Bronchial epithelial cell (primary cell): ENCODE measurements around the gene NAP1L4. TPM values are rescaled to one million over a fixed set of nuclear protein-coding genes. Genes with fewer than 3 reads are reported as not detected.

Experiments
- DNase-seq: peaks from one replicate; pipeline ENCODE4 v3.0.0-alpha.2; 2010; ENCODE audit warnings: low read depth
- FAIRE-seq: peaks from 2 replicates; lab custom pipeline; 2011; peaks lifted over from hg19 to GRCh38; lab: Jason Lieb, UNC
- H3K27me3 ChIP-seq: 2 replicates; pipeline ENCODE4 v1.5.1; 2011; ENCODE audit warnings: low read length; ENCODE audit not compliant: control insufficient read depth, insufficient read depth
- H3K36me3 ChIP-seq: 2 replicates; pipeline ENCODE4 v1.5.1; 2011; ENCODE audit warnings: low read length; ENCODE audit not compliant: control insufficient read depth, insufficient read depth
- H3K4me3 ChIP-seq: 2 replicates; pipeline ENCODE4 v1.5.1; 2011; ENCODE audit warnings: mild to moderate bottlenecking, low read depth, low read length, control low read depth
- total RNA-seq: library from RNA; depleted of rRNA; stranded (reverse); fragments of >200 nt; gene quantifications from 2 replicates; pipeline ENCODE4 v1.2.1, GENCODE V29; 2014
- TF ChIP-seq, protein P1 (sequence below): IDR thresholded peaks from 2 replicates; pipeline ENCODE4 v1.5.1; 2011; ENCODE audit warnings: mild to moderate bottlenecking, moderate library complexity, low read length, control low read depth, inconsistent platforms; ENCODE audit not compliant: insufficient read depth, severe bottlenecking

Gene NAP1L4
- total RNA-seq, 1 donor from 2014 or later = 101 TPM

DNA sequence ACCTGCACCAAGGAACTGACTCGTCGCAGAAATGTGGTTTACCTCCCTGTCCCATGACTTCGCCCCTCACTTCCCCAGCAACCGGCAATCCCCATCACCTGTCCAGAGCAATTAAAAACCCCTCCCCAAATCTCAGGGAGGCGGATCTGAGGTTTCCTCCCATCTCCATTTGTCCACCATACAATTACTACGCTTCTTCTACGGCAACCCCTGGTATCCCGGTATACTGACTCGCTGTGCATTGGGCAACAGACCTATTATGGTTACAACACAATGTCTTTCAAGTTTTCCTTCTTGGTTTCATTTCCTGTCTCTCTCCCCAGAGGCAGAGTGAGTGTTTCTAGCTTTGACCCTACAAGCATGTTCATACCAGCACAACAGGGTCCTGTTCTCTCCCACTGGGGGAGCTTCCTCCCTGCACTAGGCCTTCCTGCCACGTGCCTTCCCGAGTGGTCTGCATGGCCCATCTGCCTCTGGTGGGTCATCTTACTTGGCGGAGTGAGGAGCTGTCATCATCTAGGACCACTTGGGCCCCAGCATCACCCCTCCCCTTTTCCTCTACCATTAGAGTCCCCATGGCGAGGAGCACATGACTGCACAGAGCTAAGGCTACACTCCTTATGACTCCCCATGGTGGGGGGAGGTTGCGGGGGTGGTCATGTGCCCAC is 30.3 kb upstream of the NAP1L4 start:
- H3K36me3 ChIP-seq = peaks cover 33% of the 10 kb centered on the region
- FAIRE-seq = peak; percentile 94
- peak; percentile 88 for DNase-seq

DNA sequence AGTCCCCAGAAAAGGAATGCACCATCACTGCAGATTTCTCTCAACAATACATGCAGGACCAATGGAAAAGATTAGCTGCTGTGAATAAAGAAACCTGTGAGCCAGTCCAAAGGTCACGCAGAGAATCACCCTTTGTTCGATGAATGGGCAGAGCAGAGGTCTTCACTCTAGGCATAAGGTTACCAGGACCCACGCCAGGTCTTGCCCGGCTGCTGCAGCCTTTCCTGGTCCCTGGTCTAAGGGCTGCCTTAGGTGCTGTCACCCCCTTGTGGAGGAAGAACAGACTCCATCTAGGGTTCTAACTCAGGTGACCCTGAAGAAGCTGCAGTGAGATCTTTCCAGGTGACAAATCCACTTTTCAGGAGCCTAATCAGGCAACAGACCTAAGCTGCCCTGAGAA is 29.0 kb upstream of the NAP1L4 start:
- TF ChIP-seq, protein P1, sequence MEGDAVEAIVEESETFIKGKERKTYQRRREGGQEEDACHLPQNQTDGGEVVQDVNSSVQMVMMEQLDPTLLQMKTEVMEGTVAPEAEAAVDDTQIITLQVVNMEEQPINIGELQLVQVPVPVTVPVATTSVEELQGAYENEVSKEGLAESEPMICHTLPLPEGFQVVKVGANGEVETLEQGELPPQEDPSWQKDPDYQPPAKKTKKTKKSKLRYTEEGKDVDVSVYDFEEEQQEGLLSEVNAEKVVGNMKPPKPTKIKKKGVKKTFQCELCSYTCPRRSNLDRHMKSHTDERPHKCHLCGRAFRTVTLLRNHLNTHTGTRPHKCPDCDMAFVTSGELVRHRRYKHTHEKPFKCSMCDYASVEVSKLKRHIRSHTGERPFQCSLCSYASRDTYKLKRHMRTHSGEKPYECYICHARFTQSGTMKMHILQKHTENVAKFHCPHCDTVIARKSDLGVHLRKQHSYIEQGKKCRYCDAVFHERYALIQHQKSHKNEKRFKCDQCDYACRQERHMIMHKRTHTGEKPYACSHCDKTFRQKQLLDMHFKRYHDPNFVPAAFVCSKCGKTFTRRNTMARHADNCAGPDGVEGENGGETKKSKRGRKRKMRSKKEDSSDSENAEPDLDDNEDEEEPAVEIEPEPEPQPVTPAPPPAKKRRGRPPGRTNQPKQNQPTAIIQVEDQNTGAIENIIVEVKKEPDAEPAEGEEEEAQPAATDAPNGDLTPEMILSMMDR = peak; percentile 70

More for the DNA sequence above, 30.3 kb upstream of the NAP1L4 start:
- Histone ChIP-seq H3K4me3 (no peak overlapping the region), H3K27me3 (no peaks in the 10 kb centered on the region)
- TF ChIP-seq, protein P1 = no peak

DNA sequence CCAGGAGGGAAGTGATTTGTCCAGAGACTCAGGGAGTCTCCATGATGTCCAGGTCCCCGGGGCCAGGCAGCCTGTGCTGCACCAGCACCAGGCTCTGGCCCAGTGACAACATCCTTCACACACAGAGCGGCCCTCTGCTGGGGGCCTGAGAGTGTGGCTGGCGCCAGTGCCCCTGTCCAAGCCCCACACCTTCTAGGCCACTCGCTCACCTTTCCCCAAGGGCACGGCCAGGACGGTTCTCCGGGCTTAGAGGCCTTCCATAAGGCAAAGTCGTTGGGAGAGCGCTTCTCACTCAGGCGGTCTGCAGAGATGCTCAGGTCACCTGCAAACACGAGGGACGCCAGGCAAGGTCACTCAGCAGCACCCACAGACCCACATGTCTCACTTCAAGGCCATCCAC is 27.9 kb upstream of the NAP1L4 start:
- H3K27me3 ChIP-seq = no peaks in the 10 kb centered on the region
- no peak for FAIRE-seq
- no peak overlapping the region for H3K4me3 ChIP-seq
- H3K36me3 ChIP-seq = peaks cover 38% of the 10 kb centered on the region
- no peak for DNase-seq
- TF ChIP-seq, protein P1 = no peak

More for the DNA sequence above, 29.0 kb upstream of the NAP1L4 start:
- Histone ChIP-seq H3K27me3 (no peaks in the 10 kb centered on the region), H3K36me3 (peaks cover 32% of the 10 kb centered on the region), H3K4me3 (no peak overlapping the region)
- FAIRE-seq (peak; percentile 52), DNase-seq (peak; percentile 61)

DNA sequence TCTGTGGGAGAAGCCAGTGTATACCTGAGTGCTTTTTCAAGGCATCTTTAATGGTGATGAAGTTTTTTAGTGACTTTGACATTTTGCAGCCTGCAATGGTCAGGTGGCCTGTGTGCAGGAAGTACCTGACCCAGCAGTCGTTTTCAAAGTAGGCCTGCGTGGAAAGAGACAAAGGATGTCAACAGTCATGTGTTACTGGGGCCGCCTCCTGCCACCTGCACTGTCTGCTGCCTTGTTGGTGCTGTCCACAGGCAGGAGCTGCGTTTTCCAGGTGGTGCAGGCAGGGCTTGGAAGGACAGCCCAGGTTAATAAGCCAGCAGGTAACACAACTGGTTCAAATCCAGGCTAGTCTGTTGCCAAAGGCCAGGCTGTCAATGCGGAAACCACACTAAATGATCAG is 26.5 kb upstream of the NAP1L4 start:
- FAIRE-seq = no peak
- Histone ChIP-seq H3K36me3 (peaks cover 46% of the 10 kb centered on the region), H3K4me3 (no peak overlapping the region)

DNA sequence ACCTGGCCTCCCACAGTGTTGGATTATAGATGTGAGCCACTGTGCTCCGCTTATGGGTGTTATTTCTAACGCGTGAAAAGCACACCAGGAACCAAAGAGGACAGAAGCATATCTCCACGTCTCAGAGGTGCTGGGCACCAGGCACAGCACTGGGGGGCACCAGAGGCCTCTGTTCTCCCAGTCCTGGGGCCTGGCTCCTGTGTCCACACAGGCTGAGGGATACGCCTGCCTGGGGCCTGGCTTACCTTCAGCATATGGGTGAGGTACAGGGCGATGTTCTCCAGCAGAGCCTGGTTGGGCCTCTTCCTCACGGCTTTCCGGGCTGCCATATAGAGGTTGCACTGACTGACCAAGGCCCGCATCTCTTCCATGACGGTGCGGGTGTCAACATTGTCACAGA is 24.7 kb upstream of the NAP1L4 start:
- FAIRE-seq (no peak), DNase-seq (no peak)
- TF ChIP-seq, protein P1 = no peak
- no peak overlapping the region for H3K4me3 ChIP-seq
- no peaks in the 10 kb centered on the region for H3K27me3 ChIP-seq
- peaks cover 52% of the 10 kb centered on the region for H3K36me3 ChIP-seq

More for the DNA sequence above, 26.5 kb upstream of the NAP1L4 start:
- DNase-seq = no peak
- TF ChIP-seq, protein P1 = no peak
- H3K27me3 ChIP-seq = no peaks in the 10 kb centered on the region

DNA sequence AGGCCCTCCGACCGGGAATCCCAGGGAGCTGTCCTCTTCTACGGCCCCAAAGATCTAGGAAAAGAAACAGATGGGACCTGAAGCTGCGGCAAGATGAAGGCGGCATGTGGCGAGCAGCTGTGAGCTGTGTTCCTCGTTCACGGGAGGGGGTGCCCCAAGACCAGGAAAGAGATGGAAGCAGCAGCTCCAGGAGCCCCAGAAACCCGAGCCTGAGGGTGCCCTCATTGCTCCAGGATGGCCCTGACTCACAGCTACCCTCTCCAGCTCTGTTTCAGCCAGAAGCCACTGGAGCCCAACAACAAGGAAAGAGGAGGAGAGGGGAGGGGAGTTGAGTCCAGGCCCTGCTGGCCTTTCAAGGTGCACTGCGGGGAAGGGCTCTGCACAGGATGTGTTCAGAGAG is 23.7 kb upstream of the NAP1L4 start:
- Histone ChIP-seq H3K36me3 (peaks cover 58% of the 10 kb centered on the region), H3K27me3 (no peaks in the 10 kb centered on the region), H3K4me3 (no peak overlapping the region)
- no peak for FAIRE-seq
- DNase-seq = no peak
- TF ChIP-seq, protein P1 = no peak
